A549 (cell line): Measurements from ENCODE around the gene ANKZF1. TPM values are rescaled to one million over a fixed set of nuclear protein-coding genes. Genes with fewer than 3 reads are reported as not detected.

Experiments
- ATAC-seq, 2 experiments: fragments of 200-7000 bp in 1 of 2; fragments of >200 bp in 1 of 2; cut with Nextera tagmentation in 1 of 2; cut with Tn5 transposase in 1 of 2; 3 replicates each; pipeline versions ENCODE4 v1.8.0 to v1.9.1; 2018 to 2020; ENCODE audit warnings: mild to moderate bottlenecking in 1 of 2, moderate library complexity in 1 of 2
- CTCF ChIA-PET: fragments of 300-600 bp; sonication (Branson Sonifier 250); formaldehyde crosslinking; extraction: SDS; loops from one replicate; lab custom pipeline; 2021; ENCODE audit warnings: antibody characterized with exemption, inconsistent platforms; lab: Yijun Ruan, JAX
- POLR2A ChIA-PET: fragments of 350-600 bp; formaldehyde crosslinking; extraction: SDS; loops from one replicate; lab custom pipeline; 2021; ENCODE audit warnings: antibody characterized with exemption, inconsistent platforms; lab: Yijun Ruan, JAX
- DNase-seq, 2 experiments: peaks; one replicate each; pipeline versions ENCODE4 v3.0.0 to v3.0.0-alpha.2; 2011 to 2016; ENCODE audit warnings: low read depth in 1 of 2, low spot score in 1 of 2
- FAIRE-seq: peaks from 2 replicates; lab custom pipeline; 2011; peaks lifted over from hg19 to GRCh38; lab: Jason Lieb, UNC
- H3K27ac ChIP-seq, 2 experiments: fragments of >200 bp; sonication (Bioruptor Twin); formaldehyde crosslinking; 3 replicates each; pipeline ENCODE4 v1.5.1; 2016 to 2017
- H3K4me1 ChIP-seq: fragments of >200 bp; sonication (Bioruptor Twin); formaldehyde crosslinking; 3 replicates; pipeline ENCODE4 v1.6.1; 2016
- H3K4me2 ChIP-seq: fragments of >200 bp; sonication (Bioruptor Twin); formaldehyde crosslinking; 3 replicates; pipeline ENCODE4 v1.6.1; 2016
- H3K4me3 ChIP-seq: fragments of >200 bp; sonication (Bioruptor Twin); formaldehyde crosslinking; 3 replicates; pipeline ENCODE4 v1.5.1; 2016
- H3K9me3 ChIP-seq: fragments of >200 bp; sonication (Bioruptor Twin); formaldehyde crosslinking; 3 replicates; pipeline ENCODE4 v1.6.1; 2016
- ATOH8 ChIP-seq: fragments of 250-450 bp; sonication (Bioruptor Pico); IDR thresholded peaks from 2 replicates; pipeline ENCODE4 v1.5.0; 2020; ENCODE audit warnings: low read depth, mild to moderate bottlenecking, moderate library complexity
- BCL3 ChIP-seq: fragments of >200 bp; sonication (Bioruptor Twin); formaldehyde crosslinking; IDR thresholded peaks from 3 replicates; pipeline ENCODE4 v1.6.1; 2016
- BHLHE40 ChIP-seq: IDR thresholded peaks from 2 replicates; pipeline ENCODE4 v1.6.1; 2012; ENCODE audit warnings: low read depth, low read length, inconsistent platforms
- CBX8 ChIP-seq: fragments of 200-600 bp; sonication (generic); IDR thresholded peaks from 2 replicates; pipeline ENCODE4 v1.6.1; 2016
- EHF ChIP-seq: fragments of 250-450 bp; sonication (Bioruptor Pico); IDR thresholded peaks from 2 replicates; pipeline ENCODE4 v1.5.0; 2020; ENCODE audit warnings: mild to moderate bottlenecking
- EHMT2 ChIP-seq: fragments of 200-600 bp; sonication (generic); IDR thresholded peaks from 2 replicates; pipeline ENCODE4 v1.6.1; 2016; ENCODE audit warnings: antibody characterized with exemption, low read depth, mild to moderate bottlenecking, moderate library complexity
- EP300 ChIP-seq, 2 experiments: fragments of >200 bp; sonication (Bioruptor Twin); formaldehyde crosslinking; IDR thresholded peaks; 2 replicates in 1 of 2; 3 replicates in 1 of 2; pipeline ENCODE4 v1.6.1; 2016 to 2017
- FOSB ChIP-seq: fragments of 250-450 bp; sonication (Bioruptor Pico); IDR thresholded peaks from 2 replicates; pipeline ENCODE4 v1.5.0; 2020; ENCODE audit warnings: mild to moderate bottlenecking, moderate library complexity
- FOSL2 ChIP-seq, 2 experiments: fragments of 450-650 bp in 1 of 2; fragments of >200 bp in 1 of 2; sonication (Bioruptor Twin) in 1 of 2; formaldehyde crosslinking; IDR thresholded peaks; 2 replicates each; pipeline versions ENCODE4 v1.5.0 to v1.6.1; 2016 to 2020; ENCODE audit warnings: mild to moderate bottlenecking in 1 of 2, moderate library complexity in 1 of 2
- GATA3 ChIP-seq: IDR thresholded peaks from 2 replicates; pipeline ENCODE4 v1.6.1; 2012; ENCODE audit warnings: borderline replicate concordance
- HDAC2 ChIP-seq: fragments of 200-600 bp; sonication (generic); IDR thresholded peaks from 2 replicates; pipeline ENCODE4 v1.6.1; 2016
- HES2 ChIP-seq: fragments of >200 bp; sonication (Bioruptor Twin); formaldehyde crosslinking; IDR thresholded peaks from 2 replicates; pipeline ENCODE4 v1.6.1; 2016
- HOXA7 ChIP-seq: fragments of 250-450 bp; sonication (Bioruptor Pico); IDR thresholded peaks from 2 replicates; pipeline ENCODE4 v1.5.0; 2020; ENCODE audit warnings: mild to moderate bottlenecking, moderate library complexity
- JUN ChIP-seq, 2 experiments: fragments of >200 bp; sonication (Bioruptor Twin); formaldehyde crosslinking; IDR thresholded peaks; 2 replicates in 1 of 2; 3 replicates in 1 of 2; pipeline ENCODE4 v1.6.1; 2016 to 2017
- JUNB ChIP-seq: fragments of >200 bp; sonication (Bioruptor Twin); formaldehyde crosslinking; IDR thresholded peaks from 2 replicates; pipeline ENCODE4 v1.6.1; 2016
- KDM1A ChIP-seq: fragments of 200-600 bp; sonication (generic); IDR thresholded peaks from 2 replicates; pipeline ENCODE4 v1.6.1; 2016; ENCODE audit warnings: low read depth, mild to moderate bottlenecking
- MAFK ChIP-seq: fragments of 450-650 bp; IDR thresholded peaks from 2 replicates; pipeline ENCODE4 v1.6.1; 2014; ENCODE audit not compliant: partially characterized antibody
- MAX ChIP-seq: IDR thresholded peaks from 2 replicates; pipeline ENCODE4 v1.6.1; 2012
- NR3C1 ChIP-seq: fragments of >200 bp; sonication (Bioruptor Twin); formaldehyde crosslinking; IDR thresholded peaks from 3 replicates; pipeline ENCODE4 v1.6.1; 2017
- PBX3 ChIP-seq: IDR thresholded peaks from 2 replicates; pipeline ENCODE4 v1.6.1; 2012
- POLR2AphosphoS2 ChIP-seq: conservative IDR thresholded peaks from 2 replicates; pipeline ENCODE4 v1.6.1; 2012; ENCODE audit warnings: low read length, improper control_type of control experiment, inconsistent platforms
- RAD21 ChIP-seq, 2 experiments: fragments of >200 bp in 1 of 2; sonication (Bioruptor Twin) in 1 of 2; formaldehyde crosslinking in 1 of 2; IDR thresholded peaks in 1 of 2; conservative IDR thresholded peaks in 1 of 2; 2 replicates in 1 of 2; 3 replicates in 1 of 2; pipeline ENCODE4 v1.6.1; 2012 to 2018; ENCODE audit warnings: inconsistent platforms in 1 of 2
- REST ChIP-seq: fragments of 200-600 bp; sonication (generic); IDR thresholded peaks from 2 replicates; pipeline ENCODE4 v1.6.1; 2016; ENCODE audit warnings: antibody characterized with exemption, mild to moderate bottlenecking, moderate library complexity
- RFX5 ChIP-seq: fragments of 450-650 bp; IDR thresholded peaks from 2 replicates; pipeline ENCODE4 v1.7.1; 2014; ENCODE audit warnings: antibody characterized with exemption, mild to moderate bottlenecking, moderate library complexity
- RNF2 ChIP-seq: fragments of 200-600 bp; sonication (generic); IDR thresholded peaks from 2 replicates; pipeline ENCODE4 v1.6.1; 2016; ENCODE audit warnings: low read depth, mild to moderate bottlenecking, antibody characterized with exemption, moderate library complexity, borderline replicate concordance
- SREBF2 ChIP-seq: fragments of 450-650 bp; IDR thresholded peaks from 2 replicates; pipeline ENCODE4 v1.6.1; 2014; ENCODE audit warnings: mild to moderate bottlenecking, moderate library complexity
- WGBS: methylation state at CpG from one replicate; pipeline ENCODE4 v1.1.6; 2017; ENCODE audit errors: missing lambda C conversion rate; 5-methylcytosine and 5-hydroxymethylcytosine counted together
- polyA plus RNA-seq, 4 experiments: library from polyadenylated mRNA; depleted of rRNA in 3 of 4; stranded (reverse); fragments of >200 nt; fragmentation: RNase III in 1 of 4; extraction: RNeasy Plus Mini Kit Qiagen cat#74134 plus additional on column Dnase treatment in 1 of 4; gene quantifications; 2 replicates in 3 of 4; 3 replicates in 1 of 4; pipeline ENCODE4 v1.2.3, GENCODE V29; 2011 to 2017

Gene ANKZF1
- polyA plus RNA-seq, 2 of the 4 experiments (the other 2 are of a cell fraction) = 23.2 to 30.3 TPM

- Histone ChIP-seq H3K4me2 (peak overlapping the region; percentile 96), H3K9me3 (no peaks in the 10 kb centered on the region), H3K4me1 (peaks cover 70% of the 10 kb centered on the region), H3K4me3 (peak overlapping the region; percentile 27; the same call in 2 of the 3 replicates), H3K27ac (peak overlapping the region; percentile 90)
- DNase-seq = no peak
- POLR2A ChIA-PET = interaction anchor here (0.9 to 3.1 kb wide), 8 partner anchors 9 to 78 kb away, joined by 3 to 34 read pairs (median 14); partner anchors contain the start of genes ABCB6, ANKZF1, ATG9A and DNAJB2
- TF ChIP-seq REST (no peak), SREBF2 (no peak), CBX8 (no peak), HDAC2 (no peak), RFX5 (no peak), GATA3 (no peak), MAX (no peak), EHF (CRISPR knock-in tag) (no peak), BHLHE40 (no peak), NR3C1 (no peak), RNF2 (no peak), MAFK (no peak), BCL3 (no peak), KDM1A (no peak), RAD21 (conservative IDR thresholded peaks at IDR 0.05 in 1 of 2, IDR thresholded peaks at IDR 0.05 in 1 of 2) (no peak), JUNB (no peak)
- CTCF ChIA-PET = interaction anchor here (0.7 to 12.6 kb wide), 10 partner anchors 9 to 78 kb away, joined by 3 to 241 read pairs (median 4); partner anchors contain the start of genes CNPPD1 and DNAJB2
- no peak for FAIRE-seq
- WGBS = 53% methylated on average over 2 of the region's 2 CpGs
- ATAC-seq = no peak
These were observed 19.2 kb downstream of the ANKZF1 start for GRCh38 chr2:219248845-219249202.

GRCh38 chr2:219249203-219249980 is 19.8 kb downstream of the ANKZF1 start:
- peaks cover 66% of the 10 kb centered on the region for H3K4me1 ChIP-seq
- CTCF ChIA-PET = interaction anchor here (0.7 to 12.6 kb wide), 9 partner anchors 9 to 78 kb away, joined by 3 to 241 read pairs (median 4); partner anchors contain the start of genes CNPPD1 and DNAJB2
- peak overlapping the region; percentile 96 for H3K4me2 ChIP-seq
- WGBS = 0% methylated on average over 7 of the region's 7 CpGs
- POLR2A ChIA-PET = interaction anchor here (0.9 to 3.1 kb wide), 9 partner anchors 9 to 78 kb away, joined by 3 to 34 read pairs (median 10); partner anchors contain the start of genes ABCB6, ANKZF1, ATG9A and DNAJB2
- no peaks in the 10 kb centered on the region for H3K9me3 ChIP-seq
- FAIRE-seq (no peak), ATAC-seq (peak; percentile 51 to 58), DNase-seq (peak; percentile 55 to 93)
- H3K4me3 ChIP-seq = peak overlapping the region; percentile 27; the same call in 2 of the 3 replicates
- peak overlapping the region; percentile 90 for H3K27ac ChIP-seq
- TF ChIP-seq BCL3 (0 out of 3 replicates have a peak, but pooled peaks have one; percentile 21), FOSL2 (IDR thresholded peaks at IDR 0.05) (no peak), FOSL2 (CRISPR knock-in tag; IDR thresholded peaks at IDR 0.05) (0 out of 2 replicates have a peak, but pooled peaks have one; percentile 29), HES2 (no peak), JUN (IDR thresholded peaks at IDR 0.05) (peak in 1 of 2 experiments; percentile 78), EHMT2 (no peak), ATOH8 (CRISPR knock-in tag) (0 out of 2 replicates have a peak, but pooled peaks have one; percentile 41), GATA3 (peak; percentile 33; the same call in 1 of the 2 replicates), PBX3 (no peak; the same call in 1 of the 2 replicates), RAD21 (conservative IDR thresholded peaks at IDR 0.05 in 1 of 2, IDR thresholded peaks at IDR 0.05 in 1 of 2) (peak in 1 of 2 experiments; percentile 27; a peak in 2 of 5 replicates), EP300 (IDR thresholded peaks at IDR 0.05) (peak in 1 of 2 experiments; percentile 43; a peak in 1 of 5 replicates), HOXA7 (CRISPR knock-in tag) (peak; percentile 69; the same call in 1 of the 2 replicates), FOSB (peak; percentile 66; the same call in 1 of the 2 replicates), JUNB (peak; percentile 41), POLR2AphosphoS2 (peak; percentile 93)
